IMR-90 (cell line): ENCODE data around the gene BSPRY. TPM values are rescaled to one million over a fixed set of nuclear protein-coding genes. Genes with fewer than 3 reads are reported as not detected.

Experiments
- ATAC-seq: fragments of 200-7000 bp; cut with Tn5 transposase; 2 replicates; pipeline ENCODE4 v1.9.1; 2020; ENCODE audit warnings: low read depth, mild to moderate bottlenecking, moderate library complexity
- BruUV-seq: library from RNA; stranded (reverse); fragments of 400-500 nt; replicated peaks from 2 replicates; lab custom pipeline; 2021; lab: Mats Ljungman, UMichigan
- CTCF ChIA-PET: fragments of 300-600 bp; formaldehyde crosslinking; extraction: SDS; loops from one replicate; lab custom pipeline; 2021; ENCODE audit warnings: antibody characterized with exemption; lab: Yijun Ruan, JAX
- POLR2A ChIA-PET: fragments of 300-600 bp; sonication (Branson Sonifier 250); formaldehyde crosslinking; loops from one replicate; lab custom pipeline; 2022; ENCODE audit warnings: antibody characterized with exemption; ENCODE audit not compliant: unreplicated experiment; lab: Charles Lee
- DNase-seq: peaks from one replicate; pipeline ENCODE4 v3.0.0; 2013
- H2AFZ ChIP-seq: replicated peaks from 2 replicates; pipeline ENCODE3; 2013; ENCODE audit warnings: low read length, mild to moderate bottlenecking; ENCODE audit not compliant: poor library complexity
- H2AK5ac ChIP-seq: 2 replicates; pipeline ENCODE4 v1.6.1; 2013; ENCODE audit warnings: low read depth, low read length, inconsistent platforms
- H2AK9ac ChIP-seq: replicated peaks from 2 replicates; pipeline ENCODE3; 2013; ENCODE audit warnings: mild to moderate bottlenecking, low read depth, low read length, moderate library complexity; ENCODE audit not compliant: poor library complexity
- H2BK120ac ChIP-seq: 2 replicates; pipeline ENCODE4 v1.6.1; 2013; ENCODE audit warnings: low read depth, low read length, inconsistent platforms
- H2BK15ac ChIP-seq: 3 replicates; pipeline ENCODE4 v1.6.1; 2013; ENCODE audit warnings: low read depth, low read length, inconsistent platforms
- H2BK20ac ChIP-seq: 2 replicates; pipeline ENCODE4 v1.6.1; 2013; ENCODE audit warnings: low read depth, mild to moderate bottlenecking, inconsistent platforms, low read length, moderate library complexity
- H2BK5ac ChIP-seq: 2 replicates; pipeline ENCODE4 v1.6.1; 2013; ENCODE audit warnings: mild to moderate bottlenecking, low read depth, low read length, inconsistent platforms; ENCODE audit not compliant: poor library complexity, severe bottlenecking
- H3K14ac ChIP-seq: replicated peaks from 2 replicates; pipeline ENCODE4 v1.6.1; 2013; ENCODE audit warnings: low read depth, low read length, inconsistent platforms
- H3K18ac ChIP-seq: 2 replicates; pipeline ENCODE4 v1.6.1; 2013; ENCODE audit warnings: low read depth, low read length, control low read depth
- H3K23ac ChIP-seq: 2 replicates; pipeline ENCODE4 v1.6.1; 2013; ENCODE audit warnings: low read depth, low read length, inconsistent platforms
- H3K27ac ChIP-seq: 2 replicates; pipeline ENCODE4 v1.5.1; 2013; ENCODE audit warnings: mild to moderate bottlenecking, control low read depth, low read length; ENCODE audit not compliant: insufficient read depth
- H3K27me3 ChIP-seq: 2 replicates; pipeline ENCODE4 v1.6.1; 2013; ENCODE audit warnings: low read length; ENCODE audit not compliant: control insufficient read depth, insufficient read depth
- H3K36me3 ChIP-seq: 2 replicates; pipeline ENCODE4 v1.6.1; 2013; ENCODE audit warnings: low read length, mixed read lengths; ENCODE audit not compliant: control insufficient read depth, insufficient read depth
- H3K4ac ChIP-seq: 2 replicates; pipeline ENCODE4 v1.6.1; 2013; ENCODE audit warnings: low read depth, low read length, inconsistent platforms
- H3K4me1 ChIP-seq: 2 replicates; pipeline ENCODE4 v1.6.1; 2013; ENCODE audit warnings: low read length, mixed read lengths; ENCODE audit not compliant: control insufficient read depth, insufficient read depth
- H3K4me2 ChIP-seq: 2 replicates; pipeline ENCODE4 v1.6.1; 2013; ENCODE audit warnings: low read depth, mild to moderate bottlenecking, control low read depth, low read length, moderate library complexity
- H3K4me3 ChIP-seq: 2 replicates; pipeline ENCODE4 v1.5.1; 2013; ENCODE audit warnings: low read depth, mild to moderate bottlenecking, control low read depth, low read length, moderate library complexity; ENCODE audit not compliant: insufficient read depth
- H3K56ac ChIP-seq: 2 replicates; pipeline ENCODE4 v1.6.1; 2013; ENCODE audit warnings: low read length, inconsistent platforms; ENCODE audit not compliant: insufficient read depth; ENCODE audit errors: extremely low read depth
- H3K79me1 ChIP-seq, 2 experiments: 2 replicates each; pipeline ENCODE4 v1.6.1; 2013; ENCODE audit warnings: low read length in 2 of 2, inconsistent platforms in 1 of 2, low read depth in 1 of 2
- H3K9ac ChIP-seq: 2 replicates; pipeline ENCODE4 v1.6.1; 2013; ENCODE audit warnings: low read depth, low read length, control low read depth
- H3K9me1 ChIP-seq: 2 replicates; pipeline ENCODE4 v1.6.1; 2013; ENCODE audit warnings: low read length, inconsistent platforms; ENCODE audit not compliant: insufficient read depth
- H3K9me3 ChIP-seq: 2 replicates; pipeline ENCODE4 v1.6.1; 2013; ENCODE audit warnings: low read length; ENCODE audit not compliant: control insufficient read depth, insufficient read depth
- H4K20me1 ChIP-seq: 2 replicates; pipeline ENCODE4 v1.6.1; 2013; ENCODE audit warnings: low read length, inconsistent platforms; ENCODE audit not compliant: insufficient read depth
- H4K5ac ChIP-seq: 2 replicates; pipeline ENCODE4 v1.6.1; 2013; ENCODE audit warnings: mild to moderate bottlenecking, low read depth, low read length, control low read depth
- H4K8ac ChIP-seq, 2 experiments: 2 replicates each; pipeline ENCODE4 v1.6.1; 2013; ENCODE audit warnings: low read depth in 2 of 2, low read length in 2 of 2, control low read depth in 1 of 2, inconsistent platforms in 1 of 2
- H4K91ac ChIP-seq: 2 replicates; pipeline ENCODE4 v1.6.1; 2013; ENCODE audit warnings: low read depth, low read length, inconsistent platforms; ENCODE audit not compliant: insufficient read depth
- BHLHE40 ChIP-seq: fragments of 150-350 bp; IDR thresholded peaks from 2 replicates; pipeline ENCODE4 v1.6.1; 2016; ENCODE audit warnings: mild to moderate bottlenecking, low read depth, low read length
- CEBPB ChIP-seq: IDR thresholded peaks from 2 replicates; pipeline ENCODE4 v1.6.1; 2012; ENCODE audit warnings: low read depth, low read length, improper control_type of control experiment
- MXI1 ChIP-seq: IDR thresholded peaks from 2 replicates; pipeline ENCODE4 v1.6.1; 2012; ENCODE audit warnings: low read depth, mild to moderate bottlenecking, low read length, moderate library complexity, borderline replicate concordance
- NFE2L2 ChIP-seq: fragments of 150-350 bp; IDR thresholded peaks from 2 replicates; pipeline ENCODE4 v1.6.1; 2016; ENCODE audit warnings: low read depth, mild to moderate bottlenecking, low read length
- WGBS, 2 experiments: methylation state at CpG; one replicate each; pipeline versions ENCODE4 v1.1.5 to v1.1.7; 2013; ENCODE audit warnings: missing lambda C conversion rate in 2 of 2; ENCODE audit not compliant: insufficient read length in 1 of 2; ENCODE audit errors: extremely low coverage in 2 of 2; 5-methylcytosine and 5-hydroxymethylcytosine counted together
- dilution Hi-C: fragments of 300-500 bp; cut with HindIII; formaldehyde crosslinking; loops from one replicate; pipeline ENCODE4 v1.14.3; 2018; ENCODE audit warnings: low sequenced_read_pairs; ENCODE audit not compliant: unreplicated experiment
- in situ Hi-C: fragments of 300-500 bp; cut with MboI; formaldehyde crosslinking; loops from 3 replicates; pipeline ENCODE4 v1.14.3; 2019; ENCODE audit warnings: low sequenced_read_pairs, inconsistent platforms, mixed read lengths
- intact Hi-C: fragments of 100-400 bp; cut with micrococcal nuclease; formaldehyde crosslinking; loops from 2 replicates; pipeline ENCODE4 v1.10.0; 2022
- polyA plus RNA-seq, 3 experiments: library from polyadenylated mRNA; depleted of rRNA; stranded (reverse); fragments of >200 nt; gene quantifications; 2 replicates each; pipeline ENCODE4 v1.2.3, GENCODE V29; 2012; ENCODE audit warnings: low replicate concordance in 1 of 3
- total RNA-seq: library from RNA; depleted of rRNA; stranded (reverse); fragments of >200 nt; gene quantifications from 2 replicates; pipeline ENCODE4 v1.2.3, GENCODE V29; 2012

BSPRY gene
- total and polyA plus RNA-seq, 2 of the 4 experiments (the other 2 are of a cell fraction) = not detected

GRCh38 chr9:113359385-113359784, 10.0 kb downstream of the BSPRY start:
- Histone ChIP-seq H2BK5ac (no peak overlapping the region), H3K4me3 (no peak overlapping the region), H2BK15ac (no peak overlapping the region), H2AK5ac (no peak overlapping the region), H3K79me1 (no peaks in the 10 kb centered on the region), H3K4ac (no peak overlapping the region), H3K27me3 (peaks cover 48% of the 10 kb centered on the region), H4K20me1 (no peaks in the 10 kb centered on the region), H3K23ac (no peak overlapping the region), H3K27ac (no peak overlapping the region), H4K5ac (no peak overlapping the region), H3K9me3 (no peaks in the 10 kb centered on the region), H2AK9ac (no peak overlapping the region), H2AFZ (no peak overlapping the region), H3K9me1 (peaks cover 3% of the 10 kb centered on the region; the same call in 1 of the 2 replicates), H3K14ac (no peak overlapping the region), H3K18ac (no peak overlapping the region), H2BK120ac (no peak overlapping the region), H3K36me3 (no peaks in the 10 kb centered on the region), H3K9ac (no peak overlapping the region), H3K4me2 (no peak overlapping the region), H2BK20ac (no peak overlapping the region), H4K91ac (no peak overlapping the region), H4K8ac (no peak overlapping the region), H3K56ac (no peak overlapping the region), H3K4me1 (no peaks in the 10 kb centered on the region)
- no peak for TF ChIP-seq NFE2L2
- TF ChIP-seq CEBPB = no peak
- TF ChIP-seq MXI1 = no peak
- no peak for TF ChIP-seq BHLHE40
- DNase-seq (no peak), ATAC-seq (no peak)
- dilution Hi-C loops (no loop called here), in situ Hi-C loops (no loop called here), intact Hi-C loops (no loop called here)
- ChIA-PET CTCF (no interaction called here), POLR2A (no interaction called here)
- no TSS peak for BruUV-seq
- WGBS, 2 experiments = no CpG with 5 or more reads among the region's 1 CpG
